Loucy (cell line): ENCODE results near the gene RGS3.

Experiments
- CTCF ChIP-seq: fragments of 200-600 bp; sonication (generic); conservative IDR thresholded peaks from 2 replicates; pipeline ENCODE4 v1.5.1; 2014; ENCODE audit warnings: mild to moderate bottlenecking, antibody characterized with exemption, low read length
- EZH2phosphoT487 ChIP-seq: fragments of 200-600 bp; IDR thresholded peaks from 2 replicates; pipeline ENCODE4 v1.6.1; 2018; ENCODE audit warnings: antibody characterized with exemption, mild to moderate bottlenecking, moderate library complexity, borderline replicate concordance

GRCh38 chr9:113532809-113533190, 69.3 kb downstream of the RGS3 start:
- no peak for TF ChIP-seq CTCF
- TF ChIP-seq EZH2phosphoT487: no peak
